ENCODE results near the gene DLGAP1.

DLGAP1 gene

DNA sequence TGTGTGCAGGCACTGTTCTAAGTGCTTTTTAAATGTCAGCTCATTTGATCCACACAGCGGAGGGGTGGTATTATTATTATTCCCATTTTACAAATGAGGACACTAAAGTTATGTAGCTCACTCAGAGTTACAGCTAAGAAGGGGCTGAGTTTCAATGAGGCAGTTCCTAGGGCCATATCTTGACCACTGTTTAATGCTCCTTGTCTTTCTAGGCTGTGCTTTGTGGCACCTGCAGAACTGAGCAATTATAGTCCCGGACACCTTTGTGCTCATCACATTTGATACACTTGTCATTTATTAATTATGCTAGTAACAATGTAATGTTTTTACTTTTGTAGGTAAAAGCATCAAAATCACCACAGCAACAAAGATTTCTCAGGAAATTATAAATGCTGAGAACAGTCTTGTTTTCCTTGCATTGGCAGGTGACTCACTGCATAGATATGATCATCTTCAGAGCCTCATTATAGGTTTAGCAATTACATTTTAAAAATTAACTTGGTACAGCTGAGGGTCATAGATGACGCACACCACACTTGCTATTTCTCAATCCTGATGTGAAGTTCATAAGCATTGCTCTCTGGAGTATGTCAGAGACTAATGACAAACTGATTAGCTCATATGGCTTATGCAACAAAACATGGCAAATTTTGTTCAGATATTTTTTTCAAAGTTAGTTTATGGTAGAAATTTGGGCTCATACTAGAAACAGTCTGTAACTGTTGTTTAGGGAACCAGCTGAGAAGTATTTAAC, 638.3 kb downstream of the DLGAP1 start:
- TF ChIP-seq, protein P1, sequence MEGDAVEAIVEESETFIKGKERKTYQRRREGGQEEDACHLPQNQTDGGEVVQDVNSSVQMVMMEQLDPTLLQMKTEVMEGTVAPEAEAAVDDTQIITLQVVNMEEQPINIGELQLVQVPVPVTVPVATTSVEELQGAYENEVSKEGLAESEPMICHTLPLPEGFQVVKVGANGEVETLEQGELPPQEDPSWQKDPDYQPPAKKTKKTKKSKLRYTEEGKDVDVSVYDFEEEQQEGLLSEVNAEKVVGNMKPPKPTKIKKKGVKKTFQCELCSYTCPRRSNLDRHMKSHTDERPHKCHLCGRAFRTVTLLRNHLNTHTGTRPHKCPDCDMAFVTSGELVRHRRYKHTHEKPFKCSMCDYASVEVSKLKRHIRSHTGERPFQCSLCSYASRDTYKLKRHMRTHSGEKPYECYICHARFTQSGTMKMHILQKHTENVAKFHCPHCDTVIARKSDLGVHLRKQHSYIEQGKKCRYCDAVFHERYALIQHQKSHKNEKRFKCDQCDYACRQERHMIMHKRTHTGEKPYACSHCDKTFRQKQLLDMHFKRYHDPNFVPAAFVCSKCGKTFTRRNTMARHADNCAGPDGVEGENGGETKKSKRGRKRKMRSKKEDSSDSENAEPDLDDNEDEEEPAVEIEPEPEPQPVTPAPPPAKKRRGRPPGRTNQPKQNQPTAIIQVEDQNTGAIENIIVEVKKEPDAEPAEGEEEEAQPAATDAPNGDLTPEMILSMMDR (IDR thresholded peaks at IDR 0.05; ENCODE audit: insufficient read depth, low read depth, low read length, missing control alignments) = no peak
- DNase-seq (ENCODE audit: low read depth) = no peak
- H3K4me3 ChIP-seq (ENCODE audit: low read depth, low read length) = no peak overlapping the region

DNA sequence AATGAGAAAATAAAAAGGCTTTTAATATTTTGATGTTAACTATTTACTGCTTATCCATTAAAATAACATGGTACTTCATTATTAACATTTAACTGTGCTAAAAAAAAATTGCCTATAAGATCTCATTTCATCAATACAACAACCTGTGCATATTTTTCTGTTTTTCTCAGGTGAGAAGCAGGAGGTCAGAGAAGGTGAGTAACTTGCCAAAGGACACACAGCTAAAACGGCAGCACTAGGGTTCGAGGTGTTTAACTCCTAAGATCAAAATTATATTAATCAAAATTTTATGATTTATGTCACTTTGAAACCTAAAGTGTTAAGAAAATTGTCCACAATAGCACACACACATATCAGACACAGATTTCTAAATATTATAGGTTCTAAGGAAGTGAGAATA, 639.1 kb downstream of the DLGAP1 start:
- no peak overlapping the region for H3K4me3 ChIP-seq (ENCODE audit: low read depth, low read length)
- TF ChIP-seq, protein P1 (IDR thresholded peaks at IDR 0.05; ENCODE audit: insufficient read depth, low read depth, low read length, missing control alignments) = no peak
- DNase-seq (ENCODE audit: low read depth) = no peak

DNA sequence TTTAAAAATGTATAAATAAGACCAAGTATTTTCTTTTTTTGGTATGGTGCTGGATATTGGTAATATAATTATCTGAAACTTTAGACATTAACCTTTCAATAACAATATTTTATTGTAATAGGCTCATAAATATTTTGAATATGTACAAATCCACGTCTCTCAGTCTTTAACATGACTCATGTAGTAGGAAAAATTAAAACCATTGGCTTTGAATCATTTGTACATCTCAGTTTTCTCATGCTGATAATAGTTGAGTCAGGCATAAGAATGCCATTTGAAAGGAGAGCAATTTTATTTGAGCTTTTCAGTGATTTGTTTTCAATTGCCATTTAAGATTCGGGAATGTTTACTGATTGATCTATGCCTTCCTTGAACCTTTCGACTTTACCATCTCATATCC, 640.3 kb downstream of the DLGAP1 start:
- no peak for DNase-seq (ENCODE audit: low read depth)
- H3K4me3 ChIP-seq (ENCODE audit: low read depth, low read length) = no peak overlapping the region
- TF ChIP-seq, protein P1 (IDR thresholded peaks at IDR 0.05; ENCODE audit: insufficient read depth, low read depth, low read length, missing control alignments) = no peak

DNA sequence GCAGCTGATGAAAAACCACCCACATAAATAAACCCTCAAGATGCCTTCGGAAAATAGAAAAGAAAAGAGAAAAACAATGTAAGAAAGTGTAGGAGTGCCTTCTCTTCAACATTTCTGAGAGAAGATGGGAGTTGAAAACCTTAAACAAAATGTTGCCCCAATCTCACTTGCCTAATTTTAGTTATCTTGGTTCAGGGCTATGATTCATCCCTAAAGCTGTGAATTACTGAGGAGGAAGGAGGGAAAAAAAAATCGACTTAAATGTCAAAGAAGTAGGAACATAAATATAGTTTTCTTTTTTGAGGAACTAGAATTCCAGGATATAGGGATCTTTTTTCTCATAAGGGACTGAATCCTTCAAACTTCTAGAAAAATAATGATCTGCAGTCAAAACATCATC, 644.8 kb downstream of the DLGAP1 start:
- no peak overlapping the region for H3K4me3 ChIP-seq (ENCODE audit: low read depth, low read length)
- DNase-seq (ENCODE audit: low read depth) = no peak
- TF ChIP-seq, protein P1 (IDR thresholded peaks at IDR 0.05; ENCODE audit: insufficient read depth, low read depth, low read length, missing control alignments) = no peak

DNA sequence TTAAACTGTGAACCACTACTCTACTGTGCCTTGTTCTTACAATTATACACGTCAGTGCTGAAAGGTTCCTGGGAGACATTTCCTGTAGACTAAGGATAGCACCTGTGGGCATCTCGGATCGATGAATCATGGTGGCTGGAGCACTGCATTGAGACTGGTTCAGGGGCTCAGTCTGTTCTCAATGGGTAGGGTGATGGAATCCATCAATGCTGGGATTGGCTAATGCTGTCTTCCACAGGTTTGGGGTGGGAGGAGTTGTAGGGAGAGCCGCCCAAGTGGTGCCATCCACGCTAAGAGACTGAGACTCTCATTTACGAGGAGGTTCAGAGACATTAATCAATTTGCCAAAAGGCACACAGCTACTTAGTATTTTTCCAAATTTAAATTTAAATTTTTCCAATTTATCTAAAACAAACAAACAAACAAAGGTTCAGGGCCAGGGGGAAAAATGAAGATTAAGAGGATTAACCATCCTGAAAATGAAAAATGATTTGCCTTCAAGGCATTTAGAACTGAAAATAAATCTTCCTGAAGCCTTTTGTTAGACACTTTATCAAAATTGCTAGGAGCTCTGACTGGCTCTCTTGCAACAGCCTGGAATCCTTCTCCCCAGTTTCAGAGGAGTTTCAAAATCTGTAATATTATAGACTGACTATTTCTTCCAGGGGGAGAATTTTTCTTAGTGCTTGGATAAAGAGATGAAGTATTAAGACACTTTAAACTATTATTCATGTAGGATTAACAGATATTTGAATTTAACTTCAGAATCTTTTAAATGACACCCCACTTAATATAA, 645.9 kb downstream of the DLGAP1 start:
- TF ChIP-seq, protein P1 (IDR thresholded peaks at IDR 0.05; ENCODE audit: insufficient read depth, low read depth, low read length, missing control alignments) = no peak
- no peak overlapping the region for H3K4me3 ChIP-seq (ENCODE audit: low read depth, low read length)
- no peak for DNase-seq (ENCODE audit: low read depth)

DNA sequence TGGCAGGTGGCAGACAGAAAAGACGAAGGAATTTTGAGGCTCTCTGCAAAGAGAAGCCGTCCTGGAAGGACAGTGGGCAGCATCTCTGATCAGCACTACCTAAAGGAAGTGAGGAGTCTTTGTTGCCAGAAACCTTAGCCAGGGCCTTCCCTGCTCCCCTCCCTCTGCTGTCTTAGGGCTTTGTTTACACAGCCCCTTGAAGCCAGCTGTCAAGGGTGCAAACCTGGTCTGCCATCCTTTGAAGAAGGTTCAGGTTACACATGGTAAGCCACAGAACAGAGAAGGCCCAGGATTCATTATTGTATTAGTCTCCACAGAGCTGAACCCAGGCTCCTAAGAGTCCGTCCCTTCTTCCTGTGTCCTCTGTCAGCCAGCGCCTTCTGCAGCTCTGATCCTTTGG, 648.5 kb downstream of the DLGAP1 start:
- no peak for DNase-seq (ENCODE audit: low read depth)
- H3K4me3 ChIP-seq (ENCODE audit: low read depth, low read length) = no peak overlapping the region
- TF ChIP-seq, protein P1 (IDR thresholded peaks at IDR 0.05; ENCODE audit: insufficient read depth, low read depth, low read length, missing control alignments) = no peak
